ENCODE measurements around the gene PIBF1.

- TF ChIP-seq EZH2phosphoT487 (IDR thresholded peaks at IDR 0.05; ENCODE audit: borderline replicate concordance, low read length) (no peak), CTCF (conservative IDR thresholded peaks at IDR 0.05; ENCODE audit: low read depth, low read length) (no peak), EZH2 (IDR thresholded peaks at IDR 0.05; ENCODE audit: low read length, unreplicated experiment) (no peak)
Measured at GRCh38 chr13:72751220-72751619, 30.7 kb upstream of the PIBF1 start.

Measured in PC-3 (cell line).